ENCODE measurements around the gene SELENOM. TPM values are rescaled to one million over a fixed set of nuclear protein-coding genes. Genes with fewer than 3 reads are reported as not detected.

SELENOM gene
- 21.1 and 46.6 TPM in 2 replicates for total RNA-seq

GRCh38 chr22:31107178-31107893, at the start of gene SELENOM:
SELENOM (minus strand) TSS chr22:31107568; CDS start chr22:31107505, 63 bp downstream.
- DNase-seq (ENCODE audit: low read depth, low spot score), result peak; percentile 93

- peak; percentile 26 for DNase-seq (ENCODE audit: low read depth, low spot score)
These were observed 48.1 kb upstream of the SELENOM start for GRCh38 chr22:31155422-31155821.

- no peak for DNase-seq (ENCODE audit: low read depth, low spot score)
These were observed 47.6 kb upstream of the SELENOM start for GRCh38 chr22:31154975-31155374.

GRCh38 chr22:31153357-31153756, 46.0 kb upstream of the SELENOM start:
- DNase-seq (ENCODE audit: low read depth, low spot score), result no peak

- DNase-seq (ENCODE audit: low read depth, low spot score), result no peak
These were observed 44.5 kb upstream of the SELENOM start for GRCh38 chr22:31151872-31152271.

GRCh38 chr22:31150615-31151014, 43.2 kb upstream of the SELENOM start:
- DNase-seq (ENCODE audit: low read depth, low spot score), result no peak

GRCh38 chr22:31148953-31149627, 41.7 kb upstream of the SELENOM start:
- peak; percentile 72 for DNase-seq (ENCODE audit: low read depth, low spot score)

- DNase-seq (ENCODE audit: low read depth, low spot score), result peak; percentile 47
These were observed 41.1 kb upstream of the SELENOM start for GRCh38 chr22:31148488-31148887.

- no peak for DNase-seq (ENCODE audit: low read depth, low spot score)
These were observed 36.9 kb upstream of the SELENOM start for GRCh38 chr22:31144223-31144622.

GRCh38 chr22:31143537-31143936, 36.2 kb upstream of the SELENOM start:
- DNase-seq (ENCODE audit: low read depth, low spot score), result no peak

GRCh38 chr22:31143038-31143437, 35.7 kb upstream of the SELENOM start:
- DNase-seq (ENCODE audit: low read depth, low spot score), result no peak

GRCh38 chr22:31142285-31142684, 34.9 kb upstream of the SELENOM start:
- no peak for DNase-seq (ENCODE audit: low read depth, low spot score)

- DNase-seq (ENCODE audit: low read depth, low spot score), result no peak
These were observed 34.2 kb upstream of the SELENOM start for GRCh38 chr22:31141551-31141950.

- no peak for DNase-seq (ENCODE audit: low read depth, low spot score)
These were observed 33.4 kb upstream of the SELENOM start for GRCh38 chr22:31140746-31141145.

- DNase-seq (ENCODE audit: low read depth, low spot score), result no peak
These were observed 32.7 kb upstream of the SELENOM start, which contains the start of gene PLA2G3 for GRCh38 chr22:31139866-31140716. PLA2G3 (minus strand) TSS chr22:31140508; CDS start chr22:31140354, 154 bp downstream.

- no peak for DNase-seq (ENCODE audit: low read depth, low spot score)
These were observed 31.7 kb upstream of the SELENOM start for GRCh38 chr22:31139066-31139465.

GRCh38 chr22:31138126-31138525, 30.8 kb upstream of the SELENOM start:
- no peak for DNase-seq (ENCODE audit: low read depth, low spot score)

GRCh38 chr22:31137721-31138120, 30.4 kb upstream of the SELENOM start:
- no peak for DNase-seq (ENCODE audit: low read depth, low spot score)

- no peak for DNase-seq (ENCODE audit: low read depth, low spot score)
These were observed 29.3 kb upstream of the SELENOM start for GRCh38 chr22:31136711-31137110.

- DNase-seq (ENCODE audit: low read depth, low spot score), result no peak
These were observed 28.8 kb upstream of the SELENOM start for GRCh38 chr22:31136155-31136554.

- DNase-seq (ENCODE audit: low read depth, low spot score), result no peak
These were observed 28.3 kb upstream of the SELENOM start for GRCh38 chr22:31135706-31136105.

- DNase-seq (ENCODE audit: low read depth, low spot score), result no peak
These were observed 27.3 kb upstream of the SELENOM start for GRCh38 chr22:31134688-31135087.

Data from pulmonary artery endothelial cell (primary cell).